ENCODE results near the gene RBFOX2. TPM values are rescaled to one million over a fixed set of nuclear protein-coding genes. Genes with fewer than 3 reads are reported as not detected.
"Not testable (repeated sequence)": the region's sequence is repeated elsewhere in the genome, so short reads cannot be mapped to it uniquely, and the experiment has no call there.

RBFOX2 gene
- total RNA-seq, 2 experiments from 2014 or later: 0.36 to 1.1 TPM

DNA sequence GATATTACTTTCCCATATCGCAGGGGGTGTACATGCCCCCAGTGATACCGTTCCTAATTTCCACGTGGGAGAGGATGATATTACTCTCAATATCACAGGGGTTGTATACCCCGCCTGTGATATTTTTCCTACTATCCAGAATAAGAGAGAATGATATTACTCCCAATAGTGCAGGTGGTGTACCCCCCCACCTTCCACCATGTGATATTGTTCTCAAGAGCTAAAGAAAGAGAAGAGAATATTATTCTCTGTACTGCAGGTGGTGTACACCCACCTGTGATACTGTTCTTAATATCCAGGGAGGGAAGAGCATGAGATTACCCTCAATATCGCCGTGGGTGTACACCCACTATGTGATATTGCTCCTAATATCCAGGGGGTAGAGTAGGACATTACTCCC is 328.8 kb downstream of the RBFOX2 start:
- POLR2A ChIA-PET; H3K4me3 Mint-ChIP-seq; H3K9me3 Mint-ChIP-seq; ATAC-seq (ENCODE audit: low read depth); H3K4me1 Mint-ChIP-seq; H3K27ac Mint-ChIP-seq; H3K27me3 Mint-ChIP-seq; H3K36me3 Mint-ChIP-seq; DNase-seq: not testable (repeated sequence)

DNA sequence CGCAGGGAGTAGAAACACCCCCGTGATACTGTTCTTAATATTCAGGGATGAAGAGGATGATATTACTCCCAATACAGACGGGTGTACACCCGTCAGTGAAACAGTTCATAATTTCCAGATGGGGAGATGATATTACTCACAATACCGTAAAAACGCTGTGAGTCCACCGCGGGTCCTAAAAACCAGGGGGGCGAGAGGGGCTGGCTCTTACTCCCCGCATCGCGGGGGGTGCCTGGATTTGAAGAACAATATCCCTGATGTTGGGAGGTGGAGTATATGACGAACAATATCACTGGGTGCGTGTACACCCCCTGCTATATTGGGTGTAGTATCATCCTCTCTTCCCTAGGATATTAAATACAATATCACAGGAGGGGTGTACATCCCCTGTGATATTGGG is 331.5 kb downstream of the RBFOX2 start:
- peak; percentile 49 for DNase-seq
- Mint-ChIP-seq H3K4me1 (no peaks in the 10 kb centered on the region), H3K27me3 (no peaks in the 10 kb centered on the region), H3K36me3 (no peaks in the 10 kb centered on the region), H3K4me3 (no peak overlapping the region), H3K27ac (no peak overlapping the region), H3K9me3 (no peaks in the 10 kb centered on the region)
- POLR2A ChIA-PET: no interaction called here
- ATAC-seq (ENCODE audit: low read depth): peak; percentile 48

DNA sequence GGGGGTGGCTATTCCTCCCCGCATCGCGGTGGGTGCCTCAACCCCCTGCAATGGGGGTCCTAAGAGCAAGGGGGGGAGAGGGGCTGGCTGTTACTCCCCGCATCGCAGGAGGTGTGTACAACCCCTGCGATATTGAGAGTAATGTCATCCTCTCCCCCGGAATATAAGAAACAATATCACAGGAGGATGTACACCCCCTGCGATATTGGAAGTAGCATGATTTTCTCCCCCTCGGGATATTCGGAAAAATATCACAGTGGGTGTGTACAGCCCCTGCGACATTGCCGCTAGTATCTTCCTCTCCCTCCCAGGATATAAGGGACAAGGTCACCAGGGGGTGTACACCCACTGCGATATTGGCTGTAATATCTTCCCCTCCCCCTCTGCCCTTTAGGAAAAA is 333.4 kb downstream of the RBFOX2 start:
- Mint-ChIP-seq H3K36me3 (no peaks in the 10 kb centered on the region), H3K27ac (no peak overlapping the region), H3K4me1 (no peaks in the 10 kb centered on the region), H3K27me3 (no peaks in the 10 kb centered on the region), H3K4me3 (no peak overlapping the region), H3K9me3 (no peaks in the 10 kb centered on the region)
- no peak for ATAC-seq (ENCODE audit: low read depth)
- POLR2A ChIA-PET: no interaction called here
- DNase-seq: no peak

DNA sequence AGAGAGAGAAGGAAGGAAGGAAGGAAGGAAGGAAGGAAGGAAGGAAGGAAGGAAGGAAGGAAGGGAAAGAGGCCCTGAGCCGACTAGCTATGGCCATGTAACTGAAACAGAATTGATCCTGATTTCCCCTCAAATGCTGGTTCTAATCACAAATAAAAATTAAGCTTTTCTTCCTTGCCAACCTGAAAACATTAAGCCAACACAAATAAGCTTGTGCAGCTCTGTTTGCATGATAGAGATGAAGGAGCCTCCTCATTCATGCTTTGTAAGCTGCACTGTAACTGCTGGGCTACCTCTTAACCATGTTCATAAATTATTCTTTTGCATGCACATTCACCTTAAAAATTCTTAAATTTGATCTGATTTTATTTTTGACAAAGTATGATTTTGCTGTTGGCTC is 338.6 kb downstream of the RBFOX2 start:
- H3K27me3 Mint-ChIP-seq: peaks cover 2% of the 10 kb centered on the region
- no peaks in the 10 kb centered on the region for H3K36me3 Mint-ChIP-seq
- POLR2A ChIA-PET: interaction anchor here (1.0 kb wide), 1 partner anchor 42 kb away, joined by 3 read pairs; the partner anchor contains the start of gene APOL6
- no peak for ATAC-seq (ENCODE audit: low read depth)
- no peak overlapping the region for H3K4me3 Mint-ChIP-seq
- no peaks in the 10 kb centered on the region for H3K4me1 Mint-ChIP-seq
- H3K9me3 Mint-ChIP-seq: no peaks in the 10 kb centered on the region
- DNase-seq: no peak
- H3K27ac Mint-ChIP-seq: no peak overlapping the region

DNA sequence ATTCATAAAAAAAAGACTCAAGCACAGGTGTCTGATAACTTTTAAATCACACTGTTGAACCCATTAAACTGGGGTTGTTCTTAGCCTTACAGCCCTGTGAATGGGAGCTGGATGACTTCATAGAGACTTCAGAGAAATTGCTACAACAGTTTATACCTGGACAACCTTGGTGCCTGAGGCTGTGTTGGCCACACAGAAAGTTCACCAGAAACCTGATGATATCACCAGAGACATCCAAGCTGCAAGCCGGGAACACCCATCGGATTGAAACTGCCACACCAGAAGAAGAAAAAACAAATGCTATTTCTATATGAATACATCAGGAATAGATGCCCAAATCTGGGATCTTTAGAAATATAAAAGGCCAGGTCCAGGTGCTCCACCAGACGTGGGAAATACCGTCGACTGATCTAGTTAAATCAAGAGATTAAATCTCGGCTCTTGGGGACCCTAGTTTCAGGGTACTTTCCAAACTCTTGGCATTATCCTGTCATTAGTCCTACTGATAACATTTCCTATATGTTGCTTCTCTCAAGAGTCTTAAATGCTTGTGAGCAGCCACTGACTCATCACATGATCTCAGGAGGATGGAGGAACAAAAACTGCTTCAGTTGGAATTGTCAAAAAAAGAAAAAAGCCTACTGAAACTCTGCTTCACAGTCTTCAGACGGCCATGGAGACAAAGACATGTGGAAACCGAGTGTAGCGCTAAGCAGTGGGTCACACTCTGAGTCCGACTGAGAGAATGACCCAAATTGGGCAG is 339.5 kb downstream of the RBFOX2 start:
- peaks cover 2% of the 10 kb centered on the region for H3K27me3 Mint-ChIP-seq
- no peak overlapping the region for H3K27ac Mint-ChIP-seq
- no peaks in the 10 kb centered on the region for H3K4me1 Mint-ChIP-seq
- POLR2A ChIA-PET: interaction anchor here (1.0 kb wide), 1 partner anchor 41 kb away, joined by 3 read pairs; the partner anchor contains the start of gene APOL6
- H3K4me3 Mint-ChIP-seq: no peak overlapping the region
- no peaks in the 10 kb centered on the region for H3K9me3 Mint-ChIP-seq
- no peak for DNase-seq
- no peaks in the 10 kb centered on the region for H3K36me3 Mint-ChIP-seq
- ATAC-seq (ENCODE audit: low read depth): no peak

Other genes with a start within 250 kb of the RBFOX2 start
- gene APOL3, start 131.9 kb upstream of the RBFOX2 start, total RNA-seq: 100 to 1,000 TPM; 146 to 159 TPM
- gene APOL4, start 173.0 kb upstream of the RBFOX2 start, total RNA-seq: 1 to 10 TPM; 5.7 to 6.5 TPM
- 10 to 100 TPM; 77.8 to 85.0 TPM for gene APOL2, start 210.7 kb upstream of the RBFOX2 start, total RNA-seq
- 10 to 100 TPM; 38.4 to 40.9 TPM for gene APOL1, start 224.3 kb upstream of the RBFOX2 start, total RNA-seq

All from activated naive CD8-positive, alpha-beta T cell treated with anti-CD3 and anti-CD28 coated beads, Interleukin-2, amount 10 ng/mL, durations not matched to agents 7 days and 5 days (primary cell).